HG03432 (cell line): Measurements from ENCODE around the gene MCM3.

Source experiments
- ATAC-seq: cut with Tn5 transposase; IDR thresholded peaks from one replicate; pipeline ENCODE4 v1.9.1; 2021; ENCODE audit warnings: mild to moderate bottlenecking, moderate library complexity; ENCODE audit not compliant: unreplicated experiment

Gene MCM3

DNA sequence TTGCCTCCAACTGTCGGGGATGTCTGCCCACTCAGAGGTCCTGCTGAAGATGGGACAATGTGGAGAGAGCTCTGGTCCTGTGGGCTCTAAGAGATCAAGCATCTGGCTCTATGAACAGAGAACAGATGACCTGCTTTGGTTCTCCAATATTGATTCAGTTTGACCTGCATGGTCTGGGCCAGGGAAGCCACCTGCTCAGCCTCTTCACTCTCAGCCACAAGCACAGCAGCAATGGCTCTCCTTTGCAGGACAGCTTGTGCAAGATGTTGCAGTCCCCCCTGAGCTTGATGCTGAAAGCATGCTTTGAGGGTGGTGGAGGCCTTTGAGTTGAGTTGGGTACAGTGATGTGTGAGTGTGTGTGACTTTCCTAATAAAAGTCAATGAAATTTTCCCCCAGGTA is 18.6 kb upstream of the MCM3 start:
- ATAC-seq, result no peak

DNA sequence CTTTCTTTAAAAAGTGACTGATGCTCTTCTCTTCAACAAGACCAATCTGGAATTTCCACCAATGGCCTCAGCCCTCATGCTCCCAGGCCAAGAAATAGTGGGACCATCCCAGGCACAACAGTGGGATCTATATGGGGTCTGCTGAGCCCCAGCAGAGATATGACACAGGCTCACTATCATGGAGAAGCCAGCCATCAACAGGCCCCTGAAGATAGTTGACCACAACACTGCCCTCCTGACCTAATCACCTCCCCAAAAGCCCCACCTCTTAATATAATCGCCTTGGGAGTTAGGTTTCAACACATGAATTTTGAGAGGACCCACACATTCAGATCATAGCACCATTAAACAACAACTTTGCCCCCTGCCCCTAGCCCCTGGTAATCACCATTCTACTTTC is 16.8 kb upstream of the MCM3 start:
- ATAC-seq, result no peak

DNA sequence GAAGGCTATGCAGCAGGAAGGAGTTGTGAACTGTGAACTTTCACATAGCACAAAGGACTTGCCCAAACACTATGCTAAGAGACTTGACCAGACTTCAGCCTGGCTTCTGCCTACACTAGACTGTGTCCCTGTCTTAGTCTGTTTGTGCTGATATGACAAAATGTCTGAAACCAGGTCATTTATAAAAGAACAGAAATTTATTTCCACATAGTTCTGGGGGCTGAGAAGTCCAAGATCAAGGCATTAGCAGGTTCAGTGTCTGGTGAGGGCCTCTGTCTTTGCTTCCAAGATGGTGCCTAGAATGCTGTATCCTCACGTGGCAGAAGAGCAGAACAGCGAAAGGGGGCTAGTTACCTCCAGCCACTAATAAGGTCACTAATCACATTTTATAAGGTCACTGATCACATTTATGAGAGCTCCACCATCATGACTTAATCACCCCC is 16.0 kb upstream of the MCM3 start:
- no peak for ATAC-seq

DNA sequence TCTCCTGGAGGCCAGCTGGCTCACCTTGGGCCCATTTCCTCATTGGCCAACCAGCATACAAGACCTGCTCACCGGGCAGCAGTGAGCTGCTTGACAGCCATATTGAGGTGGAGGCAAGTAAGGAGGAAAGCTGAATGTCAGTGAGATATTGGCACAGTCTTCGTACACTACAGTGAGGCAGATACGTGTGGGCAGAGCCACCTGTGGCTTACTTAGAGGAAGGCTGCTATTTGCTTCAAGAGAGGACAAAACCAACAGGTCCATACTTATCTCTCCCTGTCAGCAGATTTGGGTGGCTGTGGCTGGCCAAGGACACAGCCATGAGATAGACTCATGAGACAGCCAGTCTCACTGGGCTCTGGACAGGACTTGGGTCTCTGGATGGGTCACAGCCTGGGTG is 15.1 kb upstream of the MCM3 start:
- no peak for ATAC-seq

DNA sequence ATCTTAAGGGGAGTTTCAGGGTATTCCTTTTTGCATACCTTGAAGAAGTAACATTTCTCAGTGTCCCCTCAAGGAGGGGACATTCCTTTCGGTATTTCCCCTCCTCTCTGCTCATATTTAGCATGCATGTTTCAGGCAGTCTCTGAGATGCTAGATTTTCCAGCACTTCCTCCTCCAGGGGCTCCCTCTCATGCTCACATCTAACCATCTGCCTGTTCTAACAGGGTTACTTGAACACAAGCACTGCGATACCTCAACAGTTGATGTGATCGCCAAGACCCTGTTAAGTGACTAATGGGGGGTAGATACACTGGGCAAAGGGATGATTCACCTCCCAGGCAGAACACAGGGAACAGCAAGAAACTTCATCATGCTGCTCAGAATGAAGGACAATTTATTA is 12.9 kb upstream of the MCM3 start:
- peak; percentile 50 for ATAC-seq

DNA sequence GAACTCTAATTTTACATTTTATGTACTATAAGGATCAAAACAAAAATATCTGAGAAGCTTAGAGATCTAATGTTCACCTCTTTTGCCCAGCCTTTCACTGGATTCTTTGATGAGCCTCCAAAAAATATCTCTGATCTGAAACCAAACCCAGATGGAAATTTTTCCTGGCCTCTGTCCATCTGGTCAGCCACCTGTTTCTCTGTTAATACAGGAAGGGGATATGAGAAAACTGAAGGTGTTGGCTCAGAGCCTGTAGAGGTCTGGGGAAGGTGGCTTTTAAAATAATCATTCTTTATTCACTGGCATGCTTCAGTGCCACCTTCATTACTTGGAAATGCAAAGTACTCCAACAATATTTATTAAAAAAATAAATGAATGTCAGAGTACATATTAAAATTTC is 8.5 kb upstream of the MCM3 start:
- ATAC-seq, result no peak

DNA sequence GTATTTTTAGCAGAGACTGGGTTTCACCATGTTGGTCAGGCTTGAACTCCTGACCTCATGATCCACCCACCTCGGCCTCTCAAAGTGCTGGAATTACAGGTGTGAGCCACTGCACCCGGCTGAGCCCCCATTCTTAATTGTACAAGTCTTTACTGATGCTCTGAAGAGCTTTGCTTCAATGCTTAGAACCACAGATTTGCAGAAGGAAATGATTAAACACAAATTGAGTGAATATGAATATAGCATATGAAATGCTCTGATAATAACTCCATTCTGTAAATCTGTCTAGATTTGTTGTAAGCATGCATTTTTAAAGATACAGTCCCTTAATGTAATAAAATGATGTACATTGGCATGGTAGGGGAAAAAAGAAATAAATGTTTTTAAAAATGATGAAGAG is 4.3 kb upstream of the MCM3 start:
- ATAC-seq, result no peak

DNA sequence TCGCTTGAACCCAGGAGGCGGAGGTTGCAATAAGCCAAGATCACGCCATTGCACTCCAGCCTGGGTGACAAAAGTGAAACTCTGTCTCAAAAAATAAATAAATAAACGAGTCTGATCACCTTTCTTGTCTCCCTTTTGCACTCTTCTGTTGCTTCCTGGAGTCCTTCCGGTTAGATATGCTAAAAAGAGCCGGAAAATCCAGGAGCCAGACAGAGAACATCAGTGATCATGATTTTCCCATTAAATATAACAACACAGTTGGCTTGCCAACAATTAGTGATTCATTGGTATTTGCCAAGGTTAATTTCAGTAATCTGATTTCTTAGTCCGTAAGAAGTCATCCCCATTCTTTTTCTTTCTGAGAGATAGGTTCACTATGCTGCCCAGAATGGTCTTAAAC is 3.7 kb upstream of the MCM3 start:
- no peak for ATAC-seq

DNA sequence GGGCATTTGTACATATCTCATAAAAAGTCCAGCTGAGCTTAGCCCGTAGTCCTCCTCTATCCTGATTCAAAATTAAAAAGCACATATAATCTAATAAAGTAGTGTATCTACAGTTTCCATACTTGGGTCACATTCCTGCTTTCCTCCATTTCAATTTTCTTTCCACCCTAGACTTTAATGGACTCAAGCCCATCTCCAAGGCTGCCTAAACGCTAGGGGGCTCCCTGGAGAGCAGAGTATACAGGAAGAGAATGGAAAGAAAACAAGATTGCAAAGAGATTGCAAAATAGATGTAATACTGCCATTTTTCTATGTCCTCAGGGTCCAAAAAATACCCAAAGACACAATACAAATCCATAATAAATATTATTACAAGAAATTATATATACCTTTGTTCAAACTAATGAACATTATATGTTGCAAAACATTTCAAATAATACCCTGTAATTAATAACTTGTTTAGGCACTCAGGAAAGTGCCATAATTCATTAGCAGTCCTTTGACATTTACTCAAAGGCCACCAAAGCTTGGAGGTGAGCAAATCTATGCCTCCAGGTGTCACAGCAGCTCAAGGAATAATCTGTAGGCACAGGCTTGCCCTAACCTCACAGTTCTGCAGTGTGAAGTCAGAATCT is 2.4 kb upstream of the MCM3 start:
- no peak for ATAC-seq

DNA sequence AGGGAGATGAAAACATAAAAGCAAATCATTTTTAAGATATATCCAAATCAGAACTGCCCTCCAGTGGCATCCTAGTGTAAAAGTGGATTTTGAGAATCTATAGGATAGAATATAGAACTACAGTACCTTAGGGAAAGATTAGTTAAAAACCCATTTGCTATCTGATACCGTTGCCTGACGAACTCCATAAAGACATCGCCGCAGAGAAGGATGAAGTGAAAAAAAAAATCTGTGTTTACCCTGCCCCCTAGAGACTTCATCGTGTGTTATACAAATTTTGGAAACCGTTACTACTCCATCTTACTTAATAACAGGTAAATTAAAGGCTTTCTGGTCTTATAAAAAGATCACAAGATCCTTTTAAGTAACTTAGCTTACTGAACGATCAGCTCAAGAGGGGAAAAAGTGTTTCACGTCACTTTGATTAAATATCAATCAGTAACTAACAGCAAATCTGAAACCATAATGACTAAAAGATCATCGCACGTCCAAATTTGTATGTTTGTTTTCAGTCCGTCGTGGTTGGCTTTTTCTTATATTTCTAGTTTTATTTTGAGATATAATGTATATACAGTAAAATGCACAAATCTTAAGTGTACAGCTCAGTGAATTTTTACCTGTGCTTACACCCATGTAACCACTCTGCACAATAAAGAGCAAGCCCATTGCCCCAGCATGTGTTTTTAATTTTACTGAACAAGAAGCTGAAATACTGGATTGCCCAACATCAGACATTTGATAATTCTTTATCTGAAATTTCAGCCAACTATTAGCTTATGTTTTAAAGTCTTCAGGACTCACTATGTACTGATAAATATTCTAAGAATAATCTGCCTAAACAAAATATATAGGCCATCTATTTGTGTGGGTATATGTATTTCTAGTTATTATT is 881 bp upstream of the MCM3 start:
- ATAC-seq, result no peak

DNA sequence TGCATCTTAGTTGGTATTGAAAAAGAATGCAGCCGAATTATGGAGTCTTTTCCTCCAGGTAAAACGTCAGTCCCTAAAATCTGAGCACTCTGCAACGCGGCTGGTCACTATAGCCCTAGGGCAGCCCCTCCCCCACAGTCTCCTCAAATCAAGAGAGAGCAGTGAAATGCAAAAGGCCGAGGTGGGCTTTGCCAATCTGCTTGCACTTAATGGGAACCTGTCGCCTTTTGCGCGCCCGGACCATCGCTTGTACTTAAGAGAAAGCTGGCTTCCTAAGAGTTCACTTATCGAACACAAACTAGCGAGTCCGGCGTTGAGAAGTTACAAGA is 447 bp downstream of the MCM3 start:
- ATAC-seq, result peak; percentile 5

DNA sequence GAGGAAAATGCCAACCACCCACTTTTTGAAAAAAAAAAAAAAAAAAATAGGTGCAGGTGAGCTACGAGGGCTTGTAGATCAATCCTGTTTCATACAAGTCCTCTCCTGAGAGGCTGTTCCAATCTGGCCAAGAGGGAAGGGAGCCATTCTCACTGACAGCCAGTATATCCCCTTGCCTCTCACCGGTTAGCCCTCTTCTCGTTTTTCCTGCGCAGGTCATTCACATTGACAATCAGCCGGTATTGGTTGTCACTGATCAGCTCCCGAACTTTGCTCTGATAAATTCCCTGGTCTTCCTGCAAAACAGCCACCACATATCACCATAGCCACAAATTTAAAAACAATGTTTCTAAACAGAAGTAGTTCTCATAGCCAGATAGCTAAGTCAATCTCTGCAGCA is 1.4 kb downstream of the MCM3 start:
- ATAC-seq, result no peak

DNA sequence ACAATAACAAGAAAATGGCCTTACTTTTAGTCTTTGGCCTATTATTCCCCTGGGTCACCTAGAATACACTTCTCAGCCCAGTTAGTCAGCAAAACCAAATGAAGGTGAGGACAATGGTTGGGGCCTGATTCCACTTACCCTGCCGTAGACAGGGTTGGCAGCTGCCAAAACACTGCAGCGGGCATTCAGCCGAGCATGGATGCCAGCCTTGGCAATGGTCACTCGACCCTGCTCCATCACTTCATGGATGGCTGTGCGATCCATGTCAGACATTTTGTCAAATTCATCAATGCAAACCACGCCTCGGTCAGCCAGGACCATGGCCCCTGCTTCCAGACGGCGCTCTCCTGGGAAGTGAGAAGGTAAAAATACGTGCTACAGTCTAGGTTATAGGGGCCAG is 8.4 kb downstream of the MCM3 start:
- no peak for ATAC-seq

DNA sequence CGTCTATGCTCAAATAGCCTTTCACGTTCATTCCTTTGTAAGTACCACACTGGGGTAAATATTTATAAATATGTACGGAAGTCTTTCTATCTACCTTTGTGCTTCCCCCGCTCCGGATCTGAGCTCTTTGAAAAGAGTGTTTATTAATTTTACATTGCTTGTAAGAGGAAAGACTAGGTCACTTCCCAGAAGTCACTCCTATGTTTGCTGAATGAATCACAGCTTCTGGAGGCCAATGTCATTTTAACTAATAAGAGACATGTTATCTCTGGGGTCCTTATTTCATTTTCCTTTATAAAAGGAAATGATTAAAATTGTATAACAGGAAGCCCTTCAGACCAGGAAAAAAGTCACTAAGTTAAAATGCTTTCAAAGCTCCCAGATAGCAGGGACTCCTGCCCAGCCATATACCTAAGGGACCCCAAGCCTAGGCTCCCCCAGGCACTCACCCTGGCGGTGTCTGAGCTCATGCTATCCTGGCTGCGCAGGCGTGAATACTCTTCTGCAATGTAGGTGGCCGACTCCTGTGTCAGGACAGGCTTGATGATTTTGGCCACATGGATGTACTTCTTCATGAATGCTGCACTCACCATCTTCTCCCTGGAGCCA is 12.6 kb downstream of the MCM3 start:
- no peak for ATAC-seq

DNA sequence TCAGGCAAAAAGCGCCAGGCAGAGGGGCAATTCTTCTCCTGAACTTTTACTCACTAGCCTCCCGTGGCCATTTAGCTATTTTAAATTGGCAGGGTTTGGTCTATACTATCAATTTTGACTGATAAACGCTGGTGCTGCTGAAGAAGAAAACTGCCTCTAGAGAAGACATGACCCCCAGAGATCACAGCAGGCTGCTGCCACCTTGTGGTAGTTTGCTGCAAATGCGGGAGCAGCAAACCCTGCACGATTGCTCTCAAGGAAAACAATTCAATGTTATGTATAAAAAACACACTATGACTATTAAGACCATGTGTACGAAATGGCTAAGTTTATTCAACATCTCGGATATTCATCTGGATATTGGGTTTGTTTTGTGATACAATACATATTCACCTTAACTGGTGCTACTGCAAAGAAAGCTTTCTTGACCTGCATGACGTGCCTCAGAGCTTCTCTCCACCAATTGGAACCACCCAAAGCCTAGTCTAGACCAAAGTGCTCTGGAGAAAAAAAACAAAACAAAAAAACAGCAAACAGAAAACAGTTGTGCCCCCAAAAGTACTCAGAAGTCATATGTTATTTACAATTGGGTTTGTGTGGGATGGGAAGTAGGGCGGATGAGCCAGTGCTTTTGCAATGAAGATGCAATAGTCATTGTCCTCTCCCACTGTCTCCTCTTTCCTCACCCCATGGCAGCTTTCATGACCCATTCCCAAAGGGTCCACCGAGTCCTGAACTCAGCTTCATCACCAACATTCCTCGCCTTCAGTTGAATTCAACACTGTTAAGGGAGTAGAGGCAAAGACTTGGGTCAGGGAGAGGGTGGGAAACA is 20.6 kb downstream of the MCM3 start:
- peak; percentile 78 for ATAC-seq

DNA sequence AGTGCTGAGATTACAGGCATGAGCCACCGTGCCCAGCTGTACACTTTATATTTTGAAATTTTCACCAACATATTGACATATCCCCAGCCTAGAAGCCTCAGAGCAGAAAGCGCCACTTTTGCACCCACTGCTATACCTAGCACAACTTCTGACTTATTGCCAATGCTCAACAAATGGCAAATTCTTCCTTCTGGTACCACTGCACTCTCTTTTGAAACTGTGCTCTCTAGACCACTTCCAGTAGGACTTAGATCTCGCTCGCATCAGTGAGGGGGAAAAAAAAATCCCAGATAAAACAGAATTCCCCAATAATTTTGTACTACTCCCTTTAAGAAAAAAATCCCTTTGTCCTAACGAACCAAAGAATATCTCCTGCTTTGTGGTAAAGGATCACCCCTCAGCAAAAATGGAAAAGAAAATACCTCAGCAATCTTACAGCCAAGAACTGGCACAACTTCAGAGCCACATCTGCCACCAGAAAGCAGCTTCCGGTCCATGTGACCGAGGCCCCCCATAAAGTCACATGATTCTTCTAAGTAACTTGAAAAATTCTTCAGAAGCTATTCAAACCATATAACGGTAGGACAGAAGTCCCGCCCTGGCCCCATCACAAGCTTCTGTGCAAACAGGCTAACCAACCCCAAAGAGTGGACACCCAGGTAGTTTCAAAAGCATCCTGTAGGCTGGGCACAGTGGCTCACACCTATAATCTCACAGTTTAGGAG is 21.8 kb downstream of the MCM3 start:
- no peak for ATAC-seq

DNA sequence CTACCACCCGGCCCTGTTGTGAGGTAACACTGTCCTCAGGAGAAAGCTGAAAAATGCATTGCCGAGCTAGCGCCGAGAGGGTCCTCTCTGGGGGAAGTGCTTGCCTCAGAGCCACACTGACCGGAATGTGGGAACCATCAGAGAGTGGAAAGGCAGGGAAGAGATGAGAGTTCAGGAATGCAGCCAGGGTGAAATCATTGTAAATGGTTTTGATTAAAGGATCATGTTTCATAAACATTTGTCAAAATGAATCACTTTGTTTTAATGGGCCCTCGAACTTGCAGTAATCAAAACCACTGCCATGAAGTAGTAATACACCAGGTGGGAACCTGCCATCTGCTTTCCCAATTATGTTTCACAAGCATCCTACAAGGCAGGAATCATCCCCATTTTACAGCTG is 23.3 kb downstream of the MCM3 start:
- ATAC-seq, result no peak

DNA sequence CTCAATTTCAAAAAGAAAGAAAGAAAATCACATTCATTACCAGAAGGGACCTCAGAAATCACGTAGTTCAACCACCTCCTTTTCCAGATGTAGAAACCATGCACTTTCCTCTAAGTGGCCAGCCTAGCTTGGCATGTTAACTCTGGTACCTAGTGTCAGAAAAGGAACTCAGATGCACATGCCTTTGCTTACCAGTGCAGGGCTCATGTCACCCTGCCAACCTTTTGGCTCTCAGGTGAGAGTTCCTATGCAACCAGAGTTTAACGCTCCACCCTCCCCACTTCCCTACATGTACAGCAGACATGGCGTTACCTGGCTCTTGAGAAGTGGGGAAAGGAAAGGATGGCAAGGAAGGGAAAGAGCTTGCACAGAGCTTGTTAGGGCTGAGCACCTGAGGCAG is 23.9 kb downstream of the MCM3 start:
- no peak for ATAC-seq

DNA sequence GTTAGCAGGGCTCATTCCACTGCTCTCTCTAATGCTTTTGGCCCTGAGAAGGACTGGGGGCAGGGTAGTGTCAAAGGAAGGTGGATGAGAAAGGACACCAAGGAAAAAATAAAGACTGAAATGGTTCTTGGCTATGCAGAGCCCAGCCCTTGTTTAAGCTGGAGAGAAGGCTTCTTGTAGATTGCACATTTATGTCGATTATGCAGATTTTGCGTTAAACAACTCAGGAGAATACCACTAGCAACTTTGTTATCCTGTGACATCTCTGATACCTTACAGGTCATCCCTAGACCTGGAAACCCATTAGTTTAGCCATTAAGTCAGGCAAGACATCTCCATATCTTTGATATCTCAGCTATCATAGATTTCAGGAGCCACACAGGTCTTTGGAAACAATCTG is 29.1 kb downstream of the MCM3 start:
- ATAC-seq, result no peak

DNA sequence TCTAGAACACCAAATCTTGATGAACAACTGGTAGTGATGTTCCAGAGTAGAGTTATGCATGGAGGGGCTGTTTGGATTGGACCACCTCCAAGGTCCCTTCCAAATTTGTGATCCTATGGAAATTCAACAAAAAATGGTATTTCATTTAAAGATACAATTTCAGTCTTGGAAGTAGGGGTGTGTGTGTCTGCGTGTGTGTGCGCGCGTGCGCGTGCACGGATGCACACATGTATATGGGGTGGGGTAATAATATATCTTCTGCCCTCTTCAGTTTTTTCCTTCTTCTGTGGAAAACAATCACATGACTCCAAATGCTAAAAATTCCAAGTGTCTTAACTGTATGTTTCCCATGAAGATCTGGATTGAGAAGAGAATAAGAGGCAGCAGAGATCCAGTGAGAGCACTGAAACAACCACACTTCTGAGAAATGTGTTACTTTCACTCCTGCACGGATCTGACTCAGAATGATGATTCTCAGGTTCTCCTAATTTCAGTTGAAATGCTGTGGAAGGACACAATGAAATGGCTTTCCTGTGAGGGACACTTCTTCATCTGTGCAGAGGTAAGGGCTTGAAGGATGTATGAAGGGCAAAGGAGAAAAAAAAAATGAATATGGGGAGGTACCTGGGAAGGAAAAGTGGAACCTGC is 29.7 kb downstream of the MCM3 start:
- ATAC-seq, result no peak
